ENCODE data around the gene MPDZ. TPM values are rescaled to one million over a fixed set of nuclear protein-coding genes. Genes with fewer than 3 reads are reported as not detected.
A peak's percentile ranks its signal among the peaks of the same experiment; 100 is the strongest.

Gene MPDZ
- total RNA-seq, 1 donor from 2014 or later = 88.3 TPM

DNA sequence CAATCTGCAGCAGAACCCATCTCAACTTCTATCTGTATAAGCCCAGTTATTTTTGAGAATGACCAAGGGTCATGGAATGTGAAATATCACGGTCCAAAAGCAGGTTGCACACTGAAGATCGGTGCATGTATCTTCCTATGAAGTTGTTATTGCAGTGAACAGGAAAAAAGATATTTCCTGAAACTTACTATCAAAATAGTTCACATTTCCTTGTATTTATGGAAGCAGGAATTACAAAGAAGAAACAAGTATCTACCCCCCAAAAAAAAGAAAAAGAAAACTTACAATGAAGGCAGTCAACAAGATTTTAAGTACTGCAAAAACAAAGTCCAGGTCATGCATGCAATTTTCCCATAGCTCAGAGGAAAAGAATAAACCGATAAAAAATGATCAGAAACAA lies 70.0 kb downstream of the MPDZ start:
- Histone ChIP-seq H3K4me3 (no peak overlapping the region), H2AFZ (replicated peaks) (no peak overlapping the region), H3K27ac (no peak overlapping the region), H3K9me3 (ENCODE audit: low read depth) (no peaks in the 10 kb centered on the region), H3K36me3 (peaks cover 13% of the 10 kb centered on the region), H4K20me1 (ENCODE audit: low read depth) (no peaks in the 10 kb centered on the region), H3F3A (ENCODE audit: low read depth) (no peaks in the 10 kb centered on the region), H3K9ac (no peak overlapping the region), H3K27me3 (no peaks in the 10 kb centered on the region), H3K79me2 (ENCODE audit: low read depth) (no peaks in the 10 kb centered on the region), H3K4me2 (no peak overlapping the region), H3K4me1 (no peaks in the 10 kb centered on the region)
- Mint-ChIP-seq H3K27me3 (ENCODE audit: insufficient read depth, low read depth) (peaks cover 2% of the 10 kb centered on the region), H3K9me3 (no peaks in the 10 kb centered on the region), H3K4me3 (no peak overlapping the region), H3K36me3 (peaks cover 49% of the 10 kb centered on the region), H3K27ac (no peak overlapping the region), H3K4me1 (no peaks in the 10 kb centered on the region)
- TF ChIP-seq, protein P1, sequence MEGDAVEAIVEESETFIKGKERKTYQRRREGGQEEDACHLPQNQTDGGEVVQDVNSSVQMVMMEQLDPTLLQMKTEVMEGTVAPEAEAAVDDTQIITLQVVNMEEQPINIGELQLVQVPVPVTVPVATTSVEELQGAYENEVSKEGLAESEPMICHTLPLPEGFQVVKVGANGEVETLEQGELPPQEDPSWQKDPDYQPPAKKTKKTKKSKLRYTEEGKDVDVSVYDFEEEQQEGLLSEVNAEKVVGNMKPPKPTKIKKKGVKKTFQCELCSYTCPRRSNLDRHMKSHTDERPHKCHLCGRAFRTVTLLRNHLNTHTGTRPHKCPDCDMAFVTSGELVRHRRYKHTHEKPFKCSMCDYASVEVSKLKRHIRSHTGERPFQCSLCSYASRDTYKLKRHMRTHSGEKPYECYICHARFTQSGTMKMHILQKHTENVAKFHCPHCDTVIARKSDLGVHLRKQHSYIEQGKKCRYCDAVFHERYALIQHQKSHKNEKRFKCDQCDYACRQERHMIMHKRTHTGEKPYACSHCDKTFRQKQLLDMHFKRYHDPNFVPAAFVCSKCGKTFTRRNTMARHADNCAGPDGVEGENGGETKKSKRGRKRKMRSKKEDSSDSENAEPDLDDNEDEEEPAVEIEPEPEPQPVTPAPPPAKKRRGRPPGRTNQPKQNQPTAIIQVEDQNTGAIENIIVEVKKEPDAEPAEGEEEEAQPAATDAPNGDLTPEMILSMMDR (IDR thresholded peaks at IDR 0.05) = no peak
- no peak for TF ChIP-seq EZH2phosphoT487 (IDR thresholded peaks at IDR 0.05)
- no peak for TF ChIP-seq EZH2 (IDR thresholded peaks at IDR 0.05)
- no peak for DNase-seq (ENCODE audit: low spot score)

DNA sequence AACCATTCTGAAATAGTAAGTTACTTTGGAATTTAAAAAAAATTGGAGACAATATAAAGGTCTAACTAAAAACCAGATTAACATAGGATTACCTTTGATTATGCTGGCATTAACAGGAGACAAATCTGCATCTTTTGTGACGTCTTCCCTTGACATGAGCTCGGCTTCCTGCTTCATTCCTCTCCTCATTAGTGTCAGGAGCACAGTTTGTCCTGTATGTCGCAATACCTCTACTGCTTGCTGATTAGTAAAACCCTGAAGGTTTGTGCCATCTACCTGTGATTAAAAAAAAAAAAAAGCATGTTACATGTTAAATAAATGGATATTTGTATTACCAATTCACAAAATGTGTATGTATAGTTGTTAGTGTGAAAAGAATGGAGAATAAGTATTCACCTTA lies 73.7 kb downstream of the MPDZ start:
- peak overlapping the region; percentile 43 for H3K27ac Mint-ChIP-seq
- TF ChIP-seq EZH2 (IDR thresholded peaks at IDR 0.05) (no peak), EZH2phosphoT487 (IDR thresholded peaks at IDR 0.05) (no peak)
- TF ChIP-seq, protein P1 (IDR thresholded peaks at IDR 0.05) = no peak
- no peaks in the 10 kb centered on the region for H3K9me3 Mint-ChIP-seq

DNA sequence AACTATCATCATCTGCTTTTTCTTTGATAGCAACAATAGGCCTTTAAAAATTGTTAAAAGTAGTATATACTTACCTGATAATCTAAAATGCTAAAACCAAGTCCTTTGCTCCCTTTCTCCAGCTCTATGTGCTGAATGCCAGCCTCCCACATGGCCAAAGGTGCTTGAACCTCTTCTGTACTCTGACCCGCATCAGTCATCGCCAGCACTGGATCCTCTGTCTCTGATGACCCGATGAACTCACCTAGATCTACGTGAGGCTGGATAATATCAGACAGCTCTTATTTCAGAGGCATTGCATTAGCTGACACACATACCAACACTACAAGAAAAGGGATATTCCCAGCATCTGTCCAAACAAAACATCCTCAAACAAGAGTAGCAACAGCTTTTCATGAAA lies 89.5 kb downstream of the MPDZ start:
- Histone ChIP-seq H3K27me3 (no peaks in the 10 kb centered on the region), H2AFZ (replicated peaks) (no peak overlapping the region), H3K79me2 (ENCODE audit: low read depth) (no peaks in the 10 kb centered on the region), H4K20me1 (ENCODE audit: low read depth) (no peaks in the 10 kb centered on the region), H3K4me2 (no peak overlapping the region), H3K4me1 (no peaks in the 10 kb centered on the region), H3K36me3 (peaks cover 6% of the 10 kb centered on the region), H3F3A (ENCODE audit: low read depth) (no peaks in the 10 kb centered on the region), H3K9ac (no peak overlapping the region), H3K4me3 (no peak overlapping the region), H3K27ac (no peak overlapping the region), H3K9me3 (ENCODE audit: low read depth) (no peaks in the 10 kb centered on the region)
- Mint-ChIP-seq H3K9me3 (no peaks in the 10 kb centered on the region), H3K4me3 (no peak overlapping the region), H3K27me3 (ENCODE audit: insufficient read depth, low read depth) (peaks cover 3% of the 10 kb centered on the region), H3K27ac (no peak overlapping the region), H3K4me1 (no peaks in the 10 kb centered on the region), H3K36me3 (peaks cover 27% of the 10 kb centered on the region)
- DNase-seq (ENCODE audit: low spot score) = no peak
- TF ChIP-seq EZH2phosphoT487 (IDR thresholded peaks at IDR 0.05) (no peak), EZH2 (IDR thresholded peaks at IDR 0.05) (no peak)
- TF ChIP-seq, protein P1 (IDR thresholded peaks at IDR 0.05) = no peak

More for the DNA sequence above, 73.7 kb downstream of the MPDZ start:
- Histone ChIP-seq H3K27me3 (no peaks in the 10 kb centered on the region), H2AFZ (replicated peaks) (no peak overlapping the region), H3K4me2 (no peak overlapping the region), H3K9me3 (ENCODE audit: low read depth) (no peaks in the 10 kb centered on the region), H3K4me3 (no peak overlapping the region), H3F3A (ENCODE audit: low read depth) (no peaks in the 10 kb centered on the region), H4K20me1 (ENCODE audit: low read depth) (no peaks in the 10 kb centered on the region), H3K27ac (no peak overlapping the region), H3K9ac (no peak overlapping the region), H3K79me2 (ENCODE audit: low read depth) (no peaks in the 10 kb centered on the region), H3K4me1 (no peaks in the 10 kb centered on the region), H3K36me3 (peaks cover 7% of the 10 kb centered on the region)
- no peak for DNase-seq (ENCODE audit: low spot score)
- no peaks in the 10 kb centered on the region for H3K4me1 Mint-ChIP-seq
- peaks cover 2% of the 10 kb centered on the region for H3K27me3 Mint-ChIP-seq (ENCODE audit: insufficient read depth, low read depth)
- H3K36me3 Mint-ChIP-seq = peaks cover 48% of the 10 kb centered on the region
- H3K4me3 Mint-ChIP-seq = no peak overlapping the region

Measured in neural progenitor cell (in vitro differentiated cells).